Effector CD8-positive, alpha-beta T cell (primary cell): ENCODE results near the gene SMPD3.

Experiments used
- DNase-seq: peaks from one replicate; lab custom pipeline; 2025; lab: John Stamatoyannopoulos, UW

The SMPD3 gene

DNA sequence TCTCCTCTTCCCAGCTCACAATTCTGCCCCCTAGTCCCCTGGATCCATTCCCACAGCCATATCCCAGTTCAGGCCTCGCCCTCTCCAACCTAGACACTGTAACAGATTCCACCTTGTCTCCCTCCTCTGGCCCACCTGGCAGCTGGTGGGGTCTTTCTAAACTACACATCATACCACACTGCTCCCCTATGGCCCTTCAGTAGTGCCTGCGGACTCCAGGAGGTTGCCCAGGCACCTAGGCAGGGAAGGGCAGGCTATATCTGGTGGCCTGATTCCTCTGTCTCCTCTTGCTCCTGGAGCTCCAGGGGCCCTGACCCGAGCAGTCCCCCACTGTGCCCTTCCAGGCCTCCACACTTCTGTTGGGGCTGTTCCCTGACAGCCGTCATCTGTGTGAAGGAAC, 64.5 kb downstream of the SMPD3 start:
- no peak for DNase-seq

DNA sequence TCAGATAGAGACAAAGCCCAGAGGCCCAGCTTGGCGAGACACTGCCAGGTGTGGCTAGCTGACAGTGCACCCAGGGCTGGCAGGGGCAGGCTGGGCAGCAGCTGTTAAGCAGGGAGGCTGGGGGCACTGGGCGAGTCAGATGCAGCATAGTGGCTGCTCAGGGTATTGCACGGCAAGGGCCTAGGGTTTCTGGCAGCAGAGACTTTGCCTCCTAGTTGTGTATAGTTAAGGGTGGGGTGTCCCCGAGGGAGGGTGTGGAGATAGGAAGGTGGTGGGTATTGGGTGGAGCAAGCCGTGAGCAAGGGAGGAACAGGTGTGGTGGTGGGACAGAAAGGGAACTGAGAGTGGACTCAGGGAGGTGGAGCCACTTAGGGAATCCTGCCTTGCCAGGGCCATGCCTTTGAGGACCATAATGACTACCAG, 66.0 kb downstream of the SMPD3 start:
- no peak for DNase-seq

DNA sequence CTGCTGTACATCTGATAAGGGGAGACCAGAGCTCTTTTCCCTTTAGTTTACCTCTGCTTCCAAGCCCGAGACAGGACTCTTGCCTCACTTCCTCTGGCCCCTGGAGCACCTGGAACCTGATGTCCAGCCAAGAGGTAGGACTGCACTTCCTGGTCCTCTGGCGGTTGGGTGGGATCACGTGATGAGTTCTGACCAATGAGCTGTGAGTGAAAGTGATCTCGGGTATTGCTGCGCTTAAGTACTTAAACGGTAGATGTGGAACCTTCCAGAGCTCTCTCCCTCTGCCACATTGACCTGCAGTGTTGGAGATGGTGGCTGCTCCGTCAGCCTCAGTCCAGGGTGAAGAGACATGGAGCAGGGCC, 67.0 kb downstream of the SMPD3 start:
- DNase-seq = no peak

DNA sequence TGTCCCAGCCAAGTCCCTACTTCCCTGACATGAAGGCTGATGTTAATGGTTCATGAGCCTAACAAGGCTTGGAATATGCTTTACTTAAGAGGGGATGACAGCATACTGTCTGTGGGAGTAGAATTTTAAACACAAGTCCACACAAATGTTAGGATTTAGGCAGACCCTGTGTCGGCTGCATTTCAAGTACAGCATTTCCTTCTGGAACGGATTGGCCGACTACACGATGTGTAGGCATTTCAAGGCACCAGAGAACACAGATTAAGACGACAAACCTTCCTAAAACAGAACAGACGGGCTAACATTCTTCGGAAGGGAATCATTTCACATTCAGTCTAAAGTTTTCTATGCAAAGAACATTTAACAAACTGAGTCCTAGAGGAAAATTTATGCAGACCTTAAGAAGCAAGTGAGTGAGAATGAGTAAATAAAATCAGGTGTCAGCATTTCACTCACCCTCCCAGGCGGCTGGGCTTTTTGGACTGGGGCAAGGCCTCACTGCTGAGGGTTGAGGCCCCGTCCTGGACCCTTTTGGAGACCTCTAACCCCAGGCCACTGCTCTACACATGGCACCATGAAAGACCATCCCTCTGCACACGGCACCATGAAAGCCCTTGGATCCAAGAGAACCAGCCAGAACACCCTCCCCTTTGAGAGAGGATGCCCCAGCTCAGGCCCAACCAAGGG, 67.5 kb downstream of the SMPD3 start:
- DNase-seq = no peak

DNA sequence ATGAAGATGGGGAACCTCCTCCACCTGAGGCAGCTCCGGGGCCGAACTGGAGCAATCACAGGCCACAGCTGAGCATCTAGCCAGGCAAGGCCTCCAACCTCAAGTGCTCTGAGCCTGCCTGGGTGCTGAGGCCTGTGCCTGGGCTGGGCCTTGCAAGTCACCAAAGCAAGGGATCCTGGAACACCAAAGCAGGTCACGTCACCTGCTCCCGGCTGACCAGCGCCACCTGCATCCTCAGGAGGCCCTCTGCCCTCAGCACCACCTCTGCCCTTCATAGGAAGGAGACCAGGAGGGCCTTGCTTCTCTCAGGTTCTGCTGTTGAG, 68.0 kb downstream of the SMPD3 start:
- DNase-seq = no peak

DNA sequence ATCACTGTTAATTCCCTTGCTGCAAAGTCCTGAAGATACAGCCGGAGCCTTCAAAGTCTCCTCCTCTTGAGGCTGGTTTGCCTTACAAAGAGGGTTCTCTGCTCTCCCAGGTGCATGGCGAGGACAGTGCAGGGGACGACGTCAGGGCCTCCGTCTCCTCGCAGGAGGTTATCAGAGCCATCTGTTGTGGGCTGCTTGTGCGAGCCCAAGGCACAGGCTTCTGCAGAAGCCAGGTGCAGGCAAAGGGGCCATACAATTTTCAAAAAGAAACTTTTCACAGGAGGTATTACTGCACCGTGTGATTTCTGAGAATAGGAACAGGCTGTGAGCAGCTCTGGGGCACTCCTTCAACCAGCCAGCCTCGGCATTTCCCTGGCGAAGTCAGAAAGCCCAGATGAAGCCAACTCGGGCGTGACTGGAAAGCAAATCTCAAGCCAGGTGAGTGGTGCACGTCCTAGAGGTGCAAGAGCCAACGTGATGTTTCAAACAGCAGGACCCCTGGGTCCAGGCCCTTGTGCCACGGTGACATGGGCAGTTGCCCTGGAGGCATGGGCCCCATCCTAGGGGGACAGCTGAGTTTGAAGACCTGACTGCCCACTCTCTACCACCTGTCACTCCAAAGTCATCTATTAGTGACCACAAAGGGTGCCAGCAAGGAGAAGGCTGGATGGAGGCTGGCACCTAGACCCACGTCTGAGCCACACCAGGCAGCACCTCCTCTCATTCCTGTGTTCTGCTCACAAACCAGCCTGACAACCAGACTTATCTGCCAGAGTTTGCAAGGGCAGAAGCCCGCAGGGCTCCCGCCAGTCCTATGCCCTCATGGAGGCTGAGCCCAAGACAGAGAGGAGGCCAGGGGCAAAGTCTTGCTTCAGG, 68.6 kb downstream of the SMPD3 start:
- DNase-seq = no peak

DNA sequence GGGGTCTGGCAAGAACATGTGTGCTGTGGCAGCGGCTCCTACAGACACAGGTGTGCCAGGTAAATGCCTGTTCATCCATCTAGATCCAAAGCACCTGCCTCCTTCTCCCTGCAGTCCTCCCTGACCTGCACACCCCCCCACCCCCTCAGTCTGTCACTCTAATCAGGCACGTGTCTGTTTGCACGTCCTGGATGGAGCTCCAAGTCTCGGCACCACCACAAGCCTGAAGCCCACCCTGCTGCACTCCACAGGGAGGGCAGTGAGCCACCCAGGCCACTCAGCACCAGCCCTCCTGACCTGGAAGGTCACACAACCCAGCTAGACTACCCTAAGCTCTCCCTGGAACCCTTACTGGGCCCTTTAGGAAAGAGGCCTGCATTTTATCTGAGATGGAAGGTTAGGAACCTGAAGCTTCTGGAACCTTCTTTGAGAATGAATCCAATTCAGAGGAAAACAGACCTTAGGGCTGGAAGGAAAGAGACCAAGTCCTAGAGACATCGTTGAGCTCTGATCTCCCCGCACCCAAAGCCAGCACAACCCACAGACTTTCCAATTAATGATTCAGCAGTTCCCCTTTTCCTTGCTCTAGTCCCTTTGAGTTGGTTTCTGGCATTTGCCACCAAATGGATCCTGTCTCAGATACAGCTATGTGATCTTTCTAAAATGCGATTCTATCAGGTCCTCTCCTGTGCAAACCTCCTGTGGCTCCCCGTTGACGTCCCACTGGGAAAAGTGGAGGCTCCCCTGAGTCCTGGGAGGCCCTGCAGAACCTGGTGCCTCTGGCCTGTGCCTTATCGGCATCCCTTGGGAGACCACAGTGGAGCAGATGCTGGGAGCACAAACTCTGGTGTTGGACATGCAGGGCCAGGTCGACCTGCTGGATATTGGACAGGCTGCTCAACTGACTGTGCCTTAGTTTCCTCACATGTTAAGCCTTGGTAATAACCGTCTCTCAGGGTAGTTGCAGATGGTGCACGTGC, 69.6 kb downstream of the SMPD3 start:
- no peak for DNase-seq

DNA sequence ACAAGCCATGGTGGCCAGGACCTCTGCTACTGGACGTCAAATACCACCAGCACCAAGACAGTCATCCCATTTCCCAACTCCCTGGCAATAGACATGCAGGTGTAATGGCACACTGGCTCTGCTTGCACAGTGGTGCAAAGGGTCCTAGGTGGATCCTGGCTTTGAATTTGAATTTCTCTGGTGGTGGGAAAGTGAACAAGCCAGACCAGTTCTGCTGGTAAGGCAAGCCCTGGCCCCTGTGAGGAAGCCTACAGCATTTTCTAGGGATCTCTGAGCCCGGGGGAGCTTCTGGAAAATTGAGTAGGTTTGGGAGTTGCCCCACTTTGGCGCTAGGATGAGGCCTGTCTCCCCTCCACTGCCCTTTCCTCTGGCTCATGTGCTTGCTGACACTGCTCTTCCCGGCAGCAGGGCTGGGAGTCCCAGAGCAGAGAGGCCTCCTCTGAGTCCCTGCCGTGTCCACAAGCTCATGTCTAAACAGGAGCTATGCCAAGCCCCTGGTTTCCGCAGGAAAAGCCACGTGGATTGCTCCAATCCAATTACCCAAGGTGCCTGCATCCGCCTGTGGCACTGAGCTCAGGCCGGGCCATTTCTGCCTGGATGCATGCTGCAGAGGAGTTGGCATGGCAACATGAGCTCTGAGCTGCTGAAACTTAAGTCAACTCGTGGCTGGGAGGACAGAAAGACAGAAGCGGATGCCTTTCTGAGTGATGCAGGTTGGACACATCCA, 70.5 kb downstream of the SMPD3 start:
- DNase-seq = no peak

DNA sequence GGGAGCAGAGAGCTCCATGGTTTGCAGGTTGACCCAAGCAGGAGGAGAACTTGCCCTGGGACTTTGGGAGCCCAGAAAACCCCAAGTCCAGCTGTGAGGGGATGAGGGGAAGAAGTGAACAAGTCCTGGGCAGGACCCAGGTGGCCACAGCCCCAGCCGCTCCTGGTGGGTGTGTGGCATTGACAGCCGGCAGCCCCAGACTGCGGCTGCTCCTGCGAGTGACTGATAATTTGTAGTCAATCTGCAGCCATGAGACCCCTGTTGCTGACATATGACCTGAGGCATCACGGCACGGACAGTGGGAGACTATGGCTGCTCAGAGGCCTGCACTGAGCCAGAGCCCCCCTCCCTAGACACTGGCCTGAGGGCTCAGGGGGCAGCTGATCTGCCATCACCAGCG, 71.1 kb downstream of the SMPD3 start:
- no peak for DNase-seq

DNA sequence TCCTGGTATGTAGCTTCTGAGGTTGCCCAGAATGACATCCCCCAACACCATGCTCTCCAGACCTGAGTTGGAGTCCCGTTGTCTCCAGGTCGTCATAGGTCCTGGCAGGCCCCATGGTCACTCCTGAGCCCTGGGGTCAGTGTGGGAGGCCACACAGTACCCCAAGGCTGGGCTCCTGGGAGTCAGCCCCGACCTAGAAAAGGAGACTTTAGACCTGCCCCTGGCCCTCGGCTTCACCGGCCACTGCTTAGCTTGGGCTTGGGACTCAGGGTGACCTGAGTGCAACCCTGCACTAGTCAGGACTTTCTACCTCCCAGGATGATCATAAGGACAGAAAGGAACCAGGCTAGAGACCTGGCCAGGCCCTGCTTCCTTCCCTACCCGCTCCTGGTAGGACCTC, 71.7 kb downstream of the SMPD3 start:
- no peak for DNase-seq

DNA sequence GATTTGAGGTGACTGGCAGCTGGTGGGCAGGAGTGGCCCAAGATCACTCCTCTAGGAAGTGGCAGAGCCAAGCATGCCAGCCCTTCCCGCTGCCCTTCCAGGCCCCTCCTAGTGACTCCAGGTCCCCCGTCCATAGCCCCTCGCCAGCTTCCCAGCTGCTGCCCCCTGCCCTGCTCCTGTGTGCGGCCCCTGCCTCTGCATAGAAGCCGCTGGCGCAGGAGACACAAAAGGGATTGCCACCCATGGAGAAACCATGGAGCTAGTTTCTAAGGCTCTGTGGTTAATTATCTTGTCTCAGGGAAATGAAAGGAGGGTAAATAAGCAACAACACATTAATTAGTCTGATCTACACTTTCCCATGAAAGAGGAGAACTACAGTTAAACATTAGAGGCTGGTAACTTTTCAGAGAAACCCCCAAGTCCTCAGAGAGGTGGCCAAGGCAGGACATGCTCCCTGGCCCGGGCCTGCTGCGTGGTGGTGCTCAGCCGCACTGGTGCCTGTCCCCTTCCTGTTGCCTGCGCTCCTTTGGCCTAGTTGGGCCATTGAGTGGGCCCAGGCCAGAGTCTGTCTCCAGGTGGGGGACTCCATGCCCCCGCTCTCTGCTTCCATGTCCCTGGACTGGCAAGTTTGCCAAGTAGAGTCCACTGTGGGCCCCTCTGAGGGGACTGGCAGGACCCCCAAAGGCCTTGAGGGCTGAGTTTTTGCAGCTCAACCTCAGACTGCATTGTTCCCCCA, 72.3 kb downstream of the SMPD3 start:
- DNase-seq = no peak

DNA sequence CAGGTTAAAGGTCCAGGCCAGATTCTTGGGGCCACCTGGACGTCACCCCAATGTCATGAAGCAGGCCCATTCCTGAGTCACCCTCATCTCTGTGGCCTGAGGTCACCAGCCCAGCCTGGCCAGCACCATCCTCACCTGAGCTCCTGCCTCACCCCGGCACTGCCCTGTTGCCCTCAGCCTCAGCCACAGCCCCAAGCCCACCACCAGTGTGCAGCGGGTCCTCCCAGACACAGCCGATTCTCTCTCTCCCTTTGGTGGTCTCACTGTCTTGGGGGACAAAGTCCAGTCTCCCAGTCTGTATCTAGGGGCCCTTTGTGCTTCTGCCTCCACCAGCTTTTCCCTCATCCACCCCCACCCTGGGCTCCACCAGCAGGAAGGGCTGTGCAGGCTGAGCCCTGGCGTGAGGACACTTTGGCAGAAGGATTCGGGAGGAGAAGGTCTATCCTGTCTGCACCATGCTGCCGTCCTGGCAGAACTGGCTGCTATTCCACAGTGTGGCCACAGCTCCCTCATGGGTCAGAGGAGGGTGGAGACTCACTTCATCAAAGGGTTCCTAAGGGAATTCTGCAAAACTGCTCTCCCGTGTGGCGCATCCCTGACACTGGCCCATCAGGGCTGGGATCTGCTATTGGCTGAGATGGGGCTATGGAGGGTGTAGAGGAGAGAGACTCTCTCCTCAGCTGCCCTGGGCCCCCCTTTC, 73.2 kb downstream of the SMPD3 start:
- DNase-seq = no peak

DNA sequence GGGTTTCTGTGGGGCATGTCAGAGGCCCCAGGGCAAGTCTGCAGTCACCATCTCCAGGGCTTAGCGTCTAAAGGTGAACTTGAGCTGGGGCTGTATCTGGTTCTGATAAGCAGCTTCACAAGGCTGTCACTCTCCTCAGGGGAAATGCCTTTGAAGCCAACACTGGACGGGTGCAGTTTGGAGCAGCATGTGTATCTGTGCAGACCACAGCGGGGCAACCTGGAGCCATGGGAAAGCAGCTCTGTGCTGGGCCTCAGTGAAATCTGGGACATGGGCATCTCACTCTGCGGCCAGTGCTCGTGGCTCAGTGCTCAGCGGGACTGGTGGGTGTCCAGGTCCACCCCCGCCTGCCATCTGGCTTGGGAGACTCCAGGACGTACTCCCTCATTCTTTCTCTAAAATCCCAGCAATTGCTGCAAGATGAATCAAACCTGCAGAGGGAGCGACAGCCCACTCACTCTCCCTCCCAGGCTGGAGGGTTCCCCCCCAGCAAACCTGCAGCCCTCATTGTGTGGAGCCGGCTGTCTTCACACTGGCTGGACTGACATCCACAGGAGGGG, 74.0 kb downstream of the SMPD3 start:
- no peak for DNase-seq

DNA sequence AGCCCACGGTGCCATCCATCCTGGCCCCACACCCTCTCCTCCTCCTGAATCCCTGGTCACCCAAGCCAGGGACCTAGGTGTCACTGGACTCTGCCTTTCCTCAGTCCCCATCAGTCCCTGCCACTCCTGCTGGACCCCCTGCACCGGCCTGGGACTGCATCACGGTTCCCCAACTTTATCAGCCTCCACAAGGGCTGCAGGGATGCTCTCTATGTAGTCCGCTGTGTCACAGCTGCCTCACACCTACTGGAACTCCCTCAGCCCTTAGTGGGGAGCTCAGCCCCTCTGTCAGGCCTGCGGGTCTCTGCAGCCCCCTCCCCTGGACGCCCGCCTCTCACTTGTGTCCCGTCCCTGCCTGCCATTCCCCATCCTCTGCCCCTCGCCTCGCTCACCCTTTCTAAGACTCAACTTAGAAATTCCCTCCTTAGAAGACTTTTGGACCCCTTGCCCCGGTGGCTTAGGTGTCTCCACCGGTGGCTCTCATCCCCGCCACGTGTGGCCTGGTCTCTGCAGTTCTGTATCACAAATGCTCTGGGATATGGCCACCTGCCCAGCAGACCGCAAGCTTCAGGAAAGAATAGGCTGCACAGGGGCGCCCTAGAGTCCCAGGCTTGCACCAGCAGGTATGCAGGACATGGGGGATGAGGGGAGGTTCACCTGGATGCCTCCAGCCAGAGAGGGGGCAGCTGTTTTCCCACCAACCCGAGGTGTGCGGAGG, 74.6 kb downstream of the SMPD3 start:
- DNase-seq = no peak

DNA sequence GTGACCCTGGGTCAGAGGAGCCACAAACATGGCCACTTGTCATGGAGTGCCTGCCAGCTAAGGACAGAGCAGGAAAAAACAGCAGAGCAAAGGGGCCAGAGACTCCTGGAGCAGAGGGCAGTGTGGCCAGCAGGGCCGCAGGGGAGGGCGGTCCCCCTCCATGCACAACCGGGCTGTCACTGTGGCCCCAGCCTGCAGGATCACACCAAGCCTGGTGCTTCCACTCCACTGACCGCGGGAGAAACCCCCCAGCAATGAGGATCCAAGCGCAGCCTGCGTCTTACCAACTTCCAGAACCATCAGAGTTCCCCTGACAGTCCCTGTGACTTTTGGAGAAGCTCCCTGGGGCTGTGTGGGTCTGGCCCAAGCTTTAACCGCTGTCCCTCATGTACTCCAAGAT, 75.5 kb downstream of the SMPD3 start:
- DNase-seq = no peak

DNA sequence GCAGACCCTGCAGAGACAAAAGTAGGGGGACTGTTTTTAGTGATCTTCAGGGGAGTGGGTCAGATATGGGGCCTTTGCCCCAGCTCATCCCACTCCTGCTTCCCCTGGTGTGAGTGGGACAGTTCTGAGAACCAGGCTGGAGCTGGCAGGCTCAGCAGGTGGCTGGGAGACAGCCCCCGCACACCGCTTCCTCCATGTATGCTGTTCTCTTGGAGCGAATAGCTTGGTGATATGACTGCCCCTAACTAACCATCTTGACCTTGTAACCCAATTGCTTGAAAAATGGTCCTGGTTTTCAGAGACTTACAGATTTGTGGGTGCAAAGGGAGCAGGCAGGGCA, 76.0 kb downstream of the SMPD3 start:
- DNase-seq = no peak

DNA sequence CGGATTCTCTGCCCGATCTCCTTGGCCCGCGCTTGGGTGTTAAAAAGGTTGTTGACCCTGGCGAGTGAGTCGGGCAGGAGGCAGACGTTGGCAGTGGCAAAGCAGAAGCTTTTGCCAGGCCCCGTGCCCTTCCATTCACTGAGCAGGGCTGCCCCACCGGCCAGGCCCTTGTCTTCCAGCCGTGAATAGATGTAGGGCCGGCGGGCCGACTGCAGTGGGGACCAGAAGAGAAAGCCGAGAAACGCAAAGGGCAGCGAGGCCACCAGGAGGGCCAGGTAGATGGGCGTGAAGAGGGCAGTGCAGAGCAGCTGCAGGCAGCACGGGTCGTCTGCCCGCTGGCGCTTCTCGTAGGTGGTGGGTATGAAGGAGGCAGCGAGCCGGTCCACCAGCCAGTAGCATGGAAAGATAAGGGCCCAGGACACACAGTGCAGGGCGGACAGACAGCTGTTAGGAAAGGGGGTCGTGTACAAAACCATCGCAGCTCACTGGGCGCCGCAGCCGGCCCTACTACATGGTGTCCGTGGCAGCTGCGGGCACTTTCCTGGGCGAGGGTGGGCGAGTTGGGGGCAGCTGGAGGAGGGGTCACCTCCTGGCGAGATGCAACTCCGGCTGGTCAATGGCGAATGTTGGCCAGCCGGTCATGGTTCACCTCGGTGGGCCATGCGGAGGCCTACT, 76.5 kb downstream of the SMPD3 start:
- DNase-seq = no peak

DNA sequence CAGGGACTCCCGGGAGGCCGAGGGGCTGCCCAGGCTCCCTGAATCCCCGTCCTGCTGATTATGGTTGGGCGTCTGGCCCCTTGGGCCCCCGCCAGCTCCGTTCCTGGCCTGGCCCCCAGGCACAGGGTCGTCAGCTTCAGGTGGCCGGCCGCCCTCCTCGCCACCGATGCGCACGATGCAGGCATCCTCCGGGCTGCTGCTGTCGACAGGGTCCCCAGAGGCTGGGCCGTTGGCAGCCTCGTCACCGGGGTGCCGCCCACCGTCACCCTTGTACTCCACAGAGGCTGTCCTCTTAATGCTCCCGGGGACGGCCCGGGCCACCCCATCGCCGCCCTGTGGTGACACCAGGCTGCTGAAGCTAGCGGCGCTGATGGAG, 77.0 kb downstream of the SMPD3 start:
- DNase-seq = no peak
